Left ventricle myocardium inferior (tissue), 1 donor: Measurements from ENCODE around the gene SORCS1. TPM values are rescaled to one million over a fixed set of nuclear protein-coding genes. Genes with fewer than 3 reads are reported as not detected.

Experiments
- DNase-seq: peaks from one replicate; pipeline ENCODE4 v3.0.0-alpha.2; 2020
- H3K27ac ChIP-seq: fragments of 200-600 bp; replicated peaks from 2 replicates; pipeline ENCODE4 v1.8.0; 2021
- H3K27me3 ChIP-seq: fragments of 200-600 bp; 2 replicates; pipeline ENCODE4 v1.8.0; 2021; ENCODE audit warnings: low read depth
- H3K36me3 ChIP-seq: fragments of 200-600 bp; 2 replicates; pipeline ENCODE4 v1.8.0; 2021
- H3K4me1 ChIP-seq: fragments of 200-600 bp; 2 replicates; pipeline ENCODE4 v1.8.0; 2021
- H3K4me3 ChIP-seq: fragments of 200-600 bp; 2 replicates; pipeline ENCODE4 v1.8.0; 2021; ENCODE audit warnings: mild to moderate bottlenecking, moderate library complexity
- H3K9me3 ChIP-seq: fragments of 200-600 bp; replicated peaks from 2 replicates; pipeline ENCODE4 v1.8.0; 2021
- intact Hi-C: fragments of 100-400 bp; cut with micrococcal nuclease; formaldehyde crosslinking; loops from one replicate; pipeline ENCODE4 v1.11.0; 2022
- total RNA-seq: library from RNA; stranded (reverse); fragmentation: NEBNext Ultra II Directional; extraction: Animal tissue kit (Norgen Biotek cat#: 25700); gene quantifications from one replicate; pipeline ENCODE4 v1.2.1, GENCODE V29; 2021
- TF ChIP-seq, protein P1 (sequence below): fragments of 200-600 bp; IDR thresholded peaks from 2 replicates; pipeline ENCODE4 v1.8.0; 2021; ENCODE audit warnings: antibody characterized with exemption, mild to moderate bottlenecking, borderline replicate concordance
- donor health status: DM: no; HTN: yes; CAD: no; lungs with severe emphysema.

SORCS1 gene
- total RNA-seq, 1 donor from 2014 or later, result 2.9 TPM

DNA sequence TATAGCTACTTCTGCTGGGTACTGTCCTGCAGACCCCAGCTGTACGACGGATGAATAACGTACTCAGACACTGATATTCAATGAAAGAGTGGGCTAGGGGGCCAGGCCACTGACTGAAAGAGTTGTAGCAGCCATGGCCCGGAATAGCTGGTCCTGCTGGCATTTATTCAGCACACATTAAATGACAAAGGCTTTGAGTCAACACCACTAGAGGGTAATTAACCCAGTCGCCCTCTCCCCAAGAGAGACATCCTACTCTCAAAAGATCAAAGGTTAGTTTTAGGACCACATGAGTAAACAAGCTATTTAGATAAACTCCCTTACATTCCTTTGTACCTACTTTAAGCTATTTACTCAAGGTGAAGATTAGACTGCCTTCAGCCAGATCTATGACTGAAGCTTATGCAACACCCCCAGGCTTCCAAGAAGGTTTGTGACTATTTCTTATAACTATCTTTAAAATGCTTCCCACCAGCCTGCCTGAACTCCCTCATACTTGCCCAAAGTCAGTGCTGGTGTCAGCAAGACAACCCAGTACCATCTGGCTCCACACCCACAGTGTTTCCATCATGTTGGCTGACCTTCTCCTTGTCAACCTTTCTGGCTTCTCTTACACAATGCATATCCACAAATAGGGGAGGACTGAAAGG lies 629.1 kb downstream of the SORCS1 start:
- Histone ChIP-seq H3K27ac (no peak overlapping the region), H3K27me3 (no peaks in the 10 kb centered on the region), H3K9me3 (no peaks in the 10 kb centered on the region), H3K4me1 (no peaks in the 10 kb centered on the region), H3K4me3 (no peak overlapping the region), H3K36me3 (no peaks in the 10 kb centered on the region)
- TF ChIP-seq, protein P1, sequence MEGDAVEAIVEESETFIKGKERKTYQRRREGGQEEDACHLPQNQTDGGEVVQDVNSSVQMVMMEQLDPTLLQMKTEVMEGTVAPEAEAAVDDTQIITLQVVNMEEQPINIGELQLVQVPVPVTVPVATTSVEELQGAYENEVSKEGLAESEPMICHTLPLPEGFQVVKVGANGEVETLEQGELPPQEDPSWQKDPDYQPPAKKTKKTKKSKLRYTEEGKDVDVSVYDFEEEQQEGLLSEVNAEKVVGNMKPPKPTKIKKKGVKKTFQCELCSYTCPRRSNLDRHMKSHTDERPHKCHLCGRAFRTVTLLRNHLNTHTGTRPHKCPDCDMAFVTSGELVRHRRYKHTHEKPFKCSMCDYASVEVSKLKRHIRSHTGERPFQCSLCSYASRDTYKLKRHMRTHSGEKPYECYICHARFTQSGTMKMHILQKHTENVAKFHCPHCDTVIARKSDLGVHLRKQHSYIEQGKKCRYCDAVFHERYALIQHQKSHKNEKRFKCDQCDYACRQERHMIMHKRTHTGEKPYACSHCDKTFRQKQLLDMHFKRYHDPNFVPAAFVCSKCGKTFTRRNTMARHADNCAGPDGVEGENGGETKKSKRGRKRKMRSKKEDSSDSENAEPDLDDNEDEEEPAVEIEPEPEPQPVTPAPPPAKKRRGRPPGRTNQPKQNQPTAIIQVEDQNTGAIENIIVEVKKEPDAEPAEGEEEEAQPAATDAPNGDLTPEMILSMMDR, result no peak
- DNase-seq, result no peak
- intact Hi-C loops, result no loop called here

DNA sequence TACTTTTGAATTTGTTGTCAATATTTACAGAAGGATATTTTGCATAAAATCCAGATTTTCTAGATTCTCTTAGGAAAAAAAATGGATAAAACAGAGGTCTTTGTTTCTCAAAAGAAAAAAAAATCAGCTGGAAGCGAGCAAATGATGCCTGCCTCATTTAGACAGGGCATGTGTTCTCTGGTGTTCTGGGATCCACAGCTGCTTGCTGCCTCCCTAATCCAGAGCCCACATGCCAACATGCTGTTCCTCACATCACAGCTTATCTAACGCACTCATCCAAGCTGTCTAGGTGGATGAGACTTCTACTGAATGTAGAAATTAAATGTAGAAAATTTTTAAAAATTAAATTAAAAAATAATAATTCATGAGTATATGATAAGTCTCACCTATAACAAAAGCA lies 630.1 kb downstream of the SORCS1 start:
- H3K27me3 ChIP-seq, result no peaks in the 10 kb centered on the region
- no peaks in the 10 kb centered on the region for H3K36me3 ChIP-seq
- no peak overlapping the region for H3K4me3 ChIP-seq
- intact Hi-C loops, result no loop called here
- no peak for DNase-seq
- TF ChIP-seq, protein P1, result no peak
- no peaks in the 10 kb centered on the region for H3K4me1 ChIP-seq
- H3K9me3 ChIP-seq, result no peaks in the 10 kb centered on the region
- H3K27ac ChIP-seq, result no peak overlapping the region

DNA sequence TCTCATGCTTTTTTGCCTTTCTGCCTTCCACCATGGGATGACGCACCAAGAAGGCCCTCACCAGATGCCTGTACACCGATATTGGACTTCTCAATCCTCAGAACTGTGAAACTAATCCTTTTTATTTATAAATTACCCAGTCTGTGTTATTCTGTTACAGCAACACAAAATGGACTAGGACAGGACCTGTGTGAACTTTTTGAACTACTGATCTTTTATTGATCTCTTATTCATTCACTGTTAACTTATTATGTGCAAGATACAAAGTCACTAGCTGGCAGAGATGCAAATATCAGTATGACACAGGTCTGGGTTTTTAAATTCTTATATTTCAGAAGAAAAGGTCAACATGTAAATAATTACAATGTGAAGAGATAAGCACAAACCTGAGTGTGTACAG lies 635.8 kb downstream of the SORCS1 start:
- no peak overlapping the region for H3K4me3 ChIP-seq
- DNase-seq, result no peak
- intact Hi-C loops, result no loop called here

DNA sequence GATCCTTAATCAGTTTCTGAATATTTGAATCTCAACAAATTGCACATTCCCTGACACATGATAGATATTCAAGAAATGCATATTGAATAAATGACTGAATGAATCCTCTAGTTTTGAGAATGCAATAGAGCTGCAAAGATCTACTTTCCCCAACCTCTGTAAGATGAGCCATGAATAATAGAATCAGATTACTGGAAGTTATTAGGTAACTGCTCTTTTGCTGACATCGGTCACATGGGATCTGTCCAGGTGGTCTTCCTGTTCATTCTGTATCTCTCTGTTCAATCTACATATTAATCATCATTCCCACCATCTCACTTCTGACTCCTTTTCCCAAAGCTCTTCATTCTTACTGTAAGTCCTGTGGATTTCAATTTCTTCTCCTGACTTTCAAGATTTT lies 638.7 kb downstream of the SORCS1 start:
- intact Hi-C loops, result no loop called here
- TF ChIP-seq, protein P1, result no peak
- no peaks in the 10 kb centered on the region for H3K36me3 ChIP-seq
- H3K4me3 ChIP-seq, result no peak overlapping the region
- H3K27ac ChIP-seq, result no peak overlapping the region
- H3K4me1 ChIP-seq, result no peaks in the 10 kb centered on the region
- H3K9me3 ChIP-seq, result no peaks in the 10 kb centered on the region
- DNase-seq, result no peak
- H3K27me3 ChIP-seq, result no peaks in the 10 kb centered on the region

More for the DNA sequence above, 635.8 kb downstream of the SORCS1 start:
- TF ChIP-seq, protein P1, result no peak
- Histone ChIP-seq H3K27me3 (no peaks in the 10 kb centered on the region), H3K36me3 (no peaks in the 10 kb centered on the region), H3K27ac (no peak overlapping the region), H3K4me1 (no peaks in the 10 kb centered on the region), H3K9me3 (no peaks in the 10 kb centered on the region)
